GM19395 (cell line): ENCODE data around the gene THSD7B.
"Not testable (repeated sequence)": the region's sequence is repeated elsewhere in the genome, so short reads cannot be mapped to it uniquely, and the experiment has no call there.

Experiments
- ATAC-seq: cut with Tn5 transposase; IDR thresholded peaks from one replicate; pipeline ENCODE4 v1.9.1; 2021; ENCODE audit warnings: mild to moderate bottlenecking, moderate library complexity; ENCODE audit not compliant: unreplicated experiment

Gene THSD7B, protein sequence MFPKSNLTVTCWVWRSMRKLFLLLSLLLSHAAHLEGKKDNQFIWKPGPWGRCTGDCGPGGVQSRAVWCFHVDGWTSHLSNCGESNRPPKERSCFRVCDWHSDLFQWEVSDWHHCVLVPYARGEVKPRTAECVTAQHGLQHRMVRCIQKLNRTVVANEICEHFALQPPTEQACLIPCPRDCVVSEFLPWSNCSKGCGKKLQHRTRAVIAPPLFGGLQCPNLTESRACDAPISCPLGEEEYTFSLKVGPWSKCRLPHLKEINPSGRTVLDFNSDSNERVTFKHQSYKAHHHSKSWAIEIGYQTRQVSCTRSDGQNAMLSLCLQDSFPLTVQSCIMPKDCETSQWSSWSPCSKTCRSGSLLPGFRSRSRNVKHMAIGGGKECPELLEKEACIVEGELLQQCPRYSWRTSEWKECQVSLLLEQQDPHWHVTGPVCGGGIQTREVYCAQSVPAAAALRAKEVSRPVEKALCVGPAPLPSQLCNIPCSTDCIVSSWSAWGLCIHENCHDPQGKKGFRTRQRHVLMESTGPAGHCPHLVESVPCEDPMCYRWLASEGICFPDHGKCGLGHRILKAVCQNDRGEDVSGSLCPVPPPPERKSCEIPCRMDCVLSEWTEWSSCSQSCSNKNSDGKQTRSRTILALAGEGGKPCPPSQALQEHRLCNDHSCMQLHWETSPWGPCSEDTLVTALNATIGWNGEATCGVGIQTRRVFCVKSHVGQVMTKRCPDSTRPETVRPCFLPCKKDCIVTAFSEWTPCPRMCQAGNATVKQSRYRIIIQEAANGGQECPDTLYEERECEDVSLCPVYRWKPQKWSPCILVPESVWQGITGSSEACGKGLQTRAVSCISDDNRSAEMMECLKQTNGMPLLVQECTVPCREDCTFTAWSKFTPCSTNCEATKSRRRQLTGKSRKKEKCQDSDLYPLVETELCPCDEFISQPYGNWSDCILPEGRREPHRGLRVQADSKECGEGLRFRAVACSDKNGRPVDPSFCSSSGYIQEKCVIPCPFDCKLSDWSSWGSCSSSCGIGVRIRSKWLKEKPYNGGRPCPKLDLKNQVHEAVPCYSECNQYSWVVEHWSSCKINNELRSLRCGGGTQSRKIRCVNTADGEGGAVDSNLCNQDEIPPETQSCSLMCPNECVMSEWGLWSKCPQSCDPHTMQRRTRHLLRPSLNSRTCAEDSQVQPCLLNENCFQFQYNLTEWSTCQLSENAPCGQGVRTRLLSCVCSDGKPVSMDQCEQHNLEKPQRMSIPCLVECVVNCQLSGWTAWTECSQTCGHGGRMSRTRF (N-terminal part only)

DNA sequence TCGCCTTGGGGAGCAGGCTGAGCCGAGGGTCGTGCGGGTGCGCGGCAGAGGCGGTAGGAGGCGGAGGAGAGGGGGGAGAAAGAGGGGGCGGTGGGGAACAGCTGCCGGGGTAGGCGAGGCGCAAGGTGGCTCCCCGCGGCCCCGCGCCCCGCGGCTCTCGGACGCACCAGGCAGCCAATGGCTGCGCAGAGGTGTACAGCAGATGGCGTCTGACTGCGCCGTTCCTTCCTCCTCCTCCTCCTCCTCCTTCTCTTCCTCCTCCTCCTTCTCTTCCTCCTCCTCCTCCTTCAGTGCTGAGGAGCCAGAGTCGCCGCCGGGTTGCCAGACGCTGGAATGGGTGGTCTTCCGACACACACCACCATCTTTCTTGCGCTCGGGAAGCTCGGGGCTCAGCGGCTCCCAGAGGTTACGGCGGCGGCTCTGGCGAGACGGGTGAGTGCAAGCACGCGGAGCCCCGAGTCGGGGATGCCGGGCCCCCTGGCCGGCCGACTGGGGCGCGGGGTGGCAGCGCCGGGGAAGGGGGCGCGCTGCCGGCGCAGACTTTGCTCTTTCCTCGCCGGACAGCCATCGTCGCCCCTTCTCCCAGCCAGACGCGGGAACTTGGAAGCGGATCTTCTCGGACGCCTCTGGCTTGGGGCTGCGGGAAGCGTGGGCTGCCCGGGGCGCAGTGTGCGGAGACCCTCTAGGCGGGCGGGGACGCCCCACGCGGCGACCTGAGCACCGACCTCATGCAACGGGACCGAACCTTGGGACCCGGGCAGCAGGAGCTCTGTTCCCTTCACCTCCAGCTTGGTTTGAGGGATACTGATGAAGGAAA is at the start of gene THSD7B:
THSD7B (plus strand) TSS at position 290 of the 817 bp plus-strand sequence. CDS start 116,634 bp downstream, outside the sequence.
- no peak for ATAC-seq

DNA sequence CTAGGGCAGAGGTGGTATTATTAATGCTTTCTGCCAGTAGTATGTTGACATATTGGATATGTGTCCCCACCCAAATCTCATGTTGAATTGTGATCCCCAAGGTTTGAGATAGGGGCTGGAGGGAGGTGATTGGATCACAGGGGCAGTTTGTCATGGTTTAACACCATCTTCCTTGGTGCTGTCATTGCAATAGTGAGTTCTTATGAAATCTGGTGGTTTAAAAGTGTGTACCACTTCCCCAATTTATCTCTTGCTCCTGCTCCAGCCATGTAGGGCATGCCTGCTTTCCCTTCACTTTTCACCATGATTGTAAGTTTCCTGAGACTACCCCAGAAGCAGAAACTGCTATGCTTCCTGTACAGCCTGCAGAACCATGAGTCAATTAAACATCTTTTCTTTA is 47.1 kb upstream of the THSD7B start:
- no peak for ATAC-seq

DNA sequence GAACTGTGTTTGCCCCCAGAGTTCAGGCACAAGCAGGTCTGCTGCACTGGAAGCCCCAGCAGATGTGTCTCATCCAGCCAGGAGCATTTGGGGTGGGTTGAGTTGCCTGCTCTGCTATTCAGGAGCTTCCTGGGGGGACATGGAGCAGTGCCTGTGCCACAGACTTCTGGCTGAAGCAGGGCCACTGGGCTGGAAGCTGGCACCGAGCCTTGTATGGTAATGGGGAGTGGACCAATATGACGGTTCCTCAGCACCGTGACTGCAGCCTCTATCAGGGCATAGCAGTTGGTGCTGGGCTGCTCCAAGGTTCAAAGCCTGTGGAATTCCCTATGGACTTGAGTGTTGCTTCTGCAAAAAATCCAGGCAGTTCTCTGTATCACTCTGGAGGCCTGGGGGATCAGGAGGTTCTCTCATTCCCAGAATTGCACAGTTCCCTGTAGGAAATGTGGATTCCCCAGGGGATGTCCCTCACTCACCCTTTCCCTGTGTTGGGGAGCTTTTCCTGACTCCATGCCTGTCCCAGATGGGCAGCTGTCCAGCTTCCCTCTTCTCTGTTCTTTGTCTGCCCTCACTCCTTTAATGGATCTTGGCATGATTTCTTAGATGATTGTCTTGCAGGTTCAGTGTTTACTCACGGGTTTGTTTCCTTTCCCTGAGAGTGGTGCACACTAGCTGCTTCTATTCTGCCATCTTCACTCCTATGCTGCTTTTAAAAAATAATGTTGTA is 37.2 kb upstream of the THSD7B start:
- ATAC-seq: no peak

DNA sequence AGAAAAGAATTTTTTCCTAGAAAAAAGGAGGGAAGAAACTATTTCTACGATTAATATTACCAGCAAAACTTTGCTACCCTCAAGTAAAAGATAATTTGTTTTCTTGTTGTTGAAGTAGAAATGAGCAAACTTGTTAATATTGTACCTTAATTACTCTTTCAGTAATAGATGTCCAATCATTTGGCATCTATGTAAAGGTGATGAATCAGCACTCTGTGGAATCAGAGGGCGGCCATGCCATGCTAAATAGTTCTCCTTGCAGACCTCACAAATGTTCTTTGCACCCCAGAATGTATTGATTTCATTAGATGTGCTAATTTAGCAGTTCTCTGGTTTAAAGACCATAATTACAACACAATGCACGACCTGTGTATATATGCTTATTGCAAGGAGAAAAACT is 29.1 kb upstream of the THSD7B start:
- ATAC-seq: no peak

DNA sequence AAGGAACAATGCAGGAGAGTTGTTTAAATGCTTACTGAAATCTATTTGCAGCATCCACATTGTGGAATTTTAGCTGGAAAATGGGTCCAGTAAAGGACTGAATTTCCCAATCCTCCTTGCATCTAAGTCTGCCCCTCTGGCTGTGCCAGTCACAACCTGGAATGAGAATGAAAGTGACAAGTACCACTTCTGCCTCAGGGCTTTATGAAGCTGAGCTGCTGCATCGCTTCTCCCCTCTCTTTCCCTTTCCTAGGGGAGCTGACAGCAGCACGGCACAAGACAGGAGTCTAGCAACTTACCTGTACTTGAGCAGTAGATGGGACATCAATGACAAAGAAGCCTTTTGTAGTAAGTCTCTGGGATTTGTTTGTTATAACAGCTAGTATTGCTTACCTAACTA is 27.3 kb upstream of the THSD7B start:
- ATAC-seq: no peak

DNA sequence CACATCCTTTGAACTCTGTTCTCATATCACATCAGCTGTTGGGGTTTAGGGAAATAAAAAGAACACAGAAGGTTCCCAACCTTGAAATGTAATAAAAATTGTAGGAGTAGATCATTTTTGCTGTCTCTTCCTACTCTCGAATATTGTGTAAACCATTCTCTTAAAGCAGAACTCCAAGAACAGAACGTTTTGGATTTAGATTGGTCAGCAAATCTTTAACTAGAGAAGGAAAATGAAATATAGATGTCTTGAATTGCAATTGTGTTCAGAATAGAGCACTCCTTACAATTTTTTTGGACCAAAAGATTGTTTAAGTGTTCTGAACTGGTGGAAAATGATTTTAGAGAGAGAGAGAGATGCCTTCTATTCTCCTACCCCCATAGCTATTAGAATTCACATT is 23.9 kb upstream of the THSD7B start:
- ATAC-seq: no peak

DNA sequence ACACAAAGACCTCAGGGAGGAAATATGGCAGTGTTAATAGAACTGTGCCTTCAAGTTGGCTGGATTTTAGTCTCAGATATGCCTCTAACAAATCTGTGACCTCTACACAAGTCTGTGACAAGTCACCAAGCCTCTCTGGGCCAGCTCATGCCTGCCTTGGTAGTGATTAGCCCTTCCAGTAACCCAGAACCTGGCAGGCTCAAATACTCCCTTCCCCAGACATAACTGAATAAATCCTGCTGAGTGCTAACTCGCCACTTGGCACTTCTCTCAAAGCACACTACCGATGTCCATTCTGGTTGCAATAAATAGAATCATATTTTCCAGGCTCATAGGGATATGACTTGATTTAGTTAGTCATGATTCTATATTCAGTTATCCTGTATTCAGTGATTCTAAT is 15.3 kb upstream of the THSD7B start:
- no peak for ATAC-seq

DNA sequence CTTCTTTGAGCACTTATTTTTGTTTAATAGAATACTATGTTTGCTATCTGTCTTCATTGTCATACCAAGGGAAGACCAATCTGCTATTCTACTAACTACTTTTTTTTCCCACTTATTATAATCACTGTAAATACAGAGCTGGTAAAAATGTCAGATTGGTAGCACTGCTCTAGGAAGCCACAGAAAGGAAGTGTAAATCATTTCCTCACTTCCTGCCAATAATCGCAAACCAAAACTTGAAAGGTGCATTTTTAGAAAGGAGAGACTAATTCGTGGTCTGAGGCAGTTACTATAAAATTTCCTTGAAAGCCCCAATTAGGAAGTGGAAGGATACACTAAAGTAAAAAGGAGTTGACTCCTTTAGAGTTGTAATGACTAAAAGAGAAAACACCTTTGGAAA is 13.9 kb upstream of the THSD7B start:
- no peak for ATAC-seq

DNA sequence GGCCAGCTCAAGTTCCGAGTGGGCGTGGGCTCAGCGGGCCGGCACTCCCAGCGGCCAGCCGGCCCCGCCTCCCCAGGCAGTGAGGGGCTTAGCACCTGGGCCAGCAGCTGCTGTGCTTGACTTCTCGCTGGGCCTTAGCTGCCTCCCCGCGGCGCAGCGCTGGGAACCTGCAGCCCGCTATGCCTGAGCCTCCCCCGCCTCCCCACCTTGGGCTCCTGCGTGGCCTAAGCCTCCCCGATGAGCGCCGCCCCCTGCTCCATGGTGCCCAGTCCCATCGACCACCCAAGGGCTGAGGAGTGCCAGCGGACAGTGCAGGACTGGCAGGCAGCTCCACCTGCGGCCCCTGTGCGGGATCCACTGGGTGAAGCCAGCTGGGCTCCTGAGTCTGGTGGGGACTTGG is 6.8 kb upstream of the THSD7B start:
- not testable (repeated sequence) for ATAC-seq

DNA sequence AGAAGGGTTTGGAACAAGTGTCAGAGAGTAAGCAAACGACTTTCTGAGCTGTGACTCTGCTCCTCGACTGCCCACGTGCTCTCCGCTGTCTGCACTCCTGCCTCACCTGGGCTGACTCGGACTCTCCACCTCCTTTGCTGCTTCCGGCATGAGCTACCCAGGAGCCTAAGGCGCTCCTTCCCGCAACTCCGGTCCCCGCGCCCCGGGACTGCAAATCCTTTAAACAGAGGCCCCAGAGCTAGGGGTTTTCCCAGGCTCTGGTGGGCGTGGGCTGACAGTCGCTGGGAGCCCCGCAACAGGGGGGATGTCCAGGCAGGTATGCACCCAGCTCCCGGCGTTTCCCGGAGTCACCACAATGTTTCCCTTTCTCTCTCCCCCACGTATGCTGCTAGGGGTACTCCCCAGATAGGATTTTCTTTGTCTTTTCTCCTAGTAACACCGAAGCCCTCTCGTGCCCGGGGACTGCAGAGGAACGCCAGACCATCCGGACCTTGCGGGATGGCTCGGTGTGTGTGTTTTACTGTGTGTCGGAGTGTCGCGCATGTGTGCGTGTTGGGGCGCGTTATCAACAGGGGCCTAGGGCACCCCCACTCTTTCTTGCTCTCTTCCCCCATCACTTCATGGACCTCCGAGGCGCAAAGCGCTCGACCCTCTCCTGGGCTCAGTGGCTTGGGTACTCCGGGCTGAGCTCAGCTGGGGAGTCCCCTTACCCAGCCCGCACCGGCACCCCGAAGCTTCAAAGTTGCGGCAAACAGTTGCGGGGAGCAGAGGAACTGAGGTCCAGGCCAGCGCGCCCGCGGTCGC is 691 bp upstream of the THSD7B start:
- ATAC-seq: no peak

DNA sequence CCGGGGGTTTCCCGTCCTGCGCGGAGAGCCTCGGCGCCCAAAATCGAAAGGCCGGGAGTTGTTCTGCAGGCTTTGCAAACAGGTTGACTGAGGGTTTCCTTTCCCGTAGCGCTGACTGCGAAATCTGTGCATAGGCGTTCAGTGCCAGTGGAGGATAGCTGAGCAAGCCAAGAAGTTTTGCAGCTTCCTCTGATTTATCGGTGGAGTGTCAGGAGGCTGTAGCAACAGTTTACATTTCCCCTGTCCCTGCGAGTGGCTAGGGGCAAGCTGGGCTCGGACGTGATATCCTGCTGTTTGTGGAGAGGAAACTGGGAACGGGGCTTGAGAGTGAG is 694 bp downstream of the THSD7B start:
- no peak for ATAC-seq

DNA sequence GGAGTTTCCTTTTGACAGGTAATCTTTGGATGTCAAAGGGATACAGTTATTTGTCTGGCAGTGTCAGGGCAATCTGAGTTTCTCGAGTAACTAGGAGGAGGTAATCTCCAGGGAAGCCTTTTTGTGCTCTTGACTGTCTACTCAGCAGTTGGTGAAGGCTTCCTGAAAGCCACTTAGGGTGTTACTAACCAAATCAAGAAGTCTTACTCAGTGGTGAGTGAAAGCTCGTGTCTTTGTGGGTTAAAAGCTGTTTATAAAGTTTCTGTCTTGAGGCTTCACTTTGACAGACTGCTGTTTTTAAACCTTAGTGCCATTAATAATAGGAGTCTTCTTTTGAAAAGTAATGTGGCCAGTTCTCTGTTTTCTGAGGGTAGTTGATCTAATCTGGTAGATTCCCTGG is 1.7 kb downstream of the THSD7B start:
- no peak for ATAC-seq

DNA sequence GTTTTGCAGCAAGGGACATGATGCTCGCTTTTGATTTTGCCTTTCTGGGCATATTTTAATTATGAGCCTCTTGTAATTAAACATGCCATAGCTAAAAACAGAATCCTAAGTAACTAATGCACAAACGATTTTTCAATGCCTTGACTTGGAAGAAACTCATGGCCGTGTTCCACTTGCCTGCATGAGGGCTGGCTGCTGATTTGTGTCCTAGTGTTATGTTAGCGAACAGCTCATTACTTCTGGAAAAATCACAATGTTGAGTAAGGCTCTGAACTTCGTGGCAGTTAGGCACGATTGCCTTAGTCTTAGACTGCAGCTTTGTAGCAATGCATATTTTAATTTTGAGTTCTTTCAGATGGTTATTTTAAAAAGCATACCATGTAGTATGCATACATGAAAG is 4.5 kb downstream of the THSD7B start:
- no peak for ATAC-seq

DNA sequence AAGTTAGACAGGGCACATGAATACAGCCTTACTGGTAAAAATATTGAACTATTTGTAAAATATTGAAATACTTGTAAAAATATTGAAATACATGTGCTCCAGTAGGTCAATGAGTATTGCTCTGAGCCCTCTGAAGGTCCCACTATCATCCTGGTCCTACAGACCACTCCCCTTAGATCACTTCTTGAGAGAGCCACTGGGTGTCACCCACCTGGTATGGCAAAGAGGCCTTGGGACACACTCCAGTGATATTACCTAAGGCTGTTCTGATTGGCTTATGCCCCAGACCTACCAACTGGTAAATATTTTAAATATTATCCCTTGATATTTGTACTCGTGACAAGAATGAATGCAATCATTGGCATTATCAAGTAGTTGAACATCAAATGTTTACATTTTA is 5.0 kb downstream of the THSD7B start:
- no peak for ATAC-seq

DNA sequence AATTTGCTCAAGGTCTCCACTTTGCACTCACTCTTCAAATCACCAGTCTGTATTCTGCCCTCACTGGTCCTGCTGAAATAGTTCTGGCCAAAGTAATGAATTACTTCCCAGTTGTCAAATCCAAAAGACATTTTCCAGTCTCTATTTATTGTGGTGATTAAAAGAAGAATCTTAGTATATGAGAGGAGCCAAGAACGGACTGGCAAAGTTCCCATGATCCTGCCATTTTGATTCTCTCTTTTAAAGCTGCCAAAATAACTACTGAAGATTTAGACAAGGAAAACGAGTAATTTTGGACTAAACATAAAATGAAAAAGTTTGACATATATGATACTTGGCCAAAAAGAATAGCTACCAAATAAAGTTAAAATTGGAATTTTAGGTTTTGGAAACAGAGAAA is 12.0 kb downstream of the THSD7B start:
- no peak for ATAC-seq

DNA sequence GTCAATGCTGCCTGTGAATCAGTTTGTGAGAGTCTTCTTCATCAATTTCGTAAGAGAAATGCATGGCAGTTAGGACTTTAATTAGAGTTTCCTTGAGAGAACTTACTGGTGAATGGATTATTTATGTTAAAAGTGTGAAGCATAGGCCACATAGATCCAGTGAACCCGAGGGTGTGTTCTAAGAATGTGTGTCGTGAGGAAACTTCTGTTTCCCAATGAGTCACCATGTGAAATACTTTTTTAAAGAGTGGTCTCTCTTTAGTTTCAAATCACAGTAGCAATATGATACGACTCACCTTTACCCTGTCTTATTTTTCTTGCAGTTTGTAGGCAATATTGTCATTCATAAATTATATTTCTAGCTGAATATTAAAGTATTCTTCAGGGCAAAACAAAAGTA is 18.5 kb downstream of the THSD7B start:
- no peak for ATAC-seq

DNA sequence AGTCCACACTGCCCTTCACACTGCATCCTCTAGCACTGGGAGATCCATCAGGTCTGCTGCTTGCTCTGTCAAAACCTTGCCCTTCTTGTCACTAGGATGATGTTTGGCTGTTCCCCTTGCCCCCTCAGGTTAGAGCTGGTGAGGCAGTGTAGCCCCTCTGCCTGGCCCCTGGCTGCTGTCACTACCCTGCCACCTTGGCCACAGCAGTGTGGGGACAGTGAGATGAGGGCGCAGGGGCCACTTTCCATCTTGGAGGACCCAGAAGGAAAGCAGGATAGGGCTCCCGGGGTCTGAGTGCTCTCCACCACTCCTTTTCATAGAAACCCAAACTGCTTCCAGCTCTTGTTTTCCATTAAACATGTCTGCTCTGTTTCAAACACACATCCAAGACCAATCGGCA is 19.9 kb downstream of the THSD7B start:
- ATAC-seq: no peak

DNA sequence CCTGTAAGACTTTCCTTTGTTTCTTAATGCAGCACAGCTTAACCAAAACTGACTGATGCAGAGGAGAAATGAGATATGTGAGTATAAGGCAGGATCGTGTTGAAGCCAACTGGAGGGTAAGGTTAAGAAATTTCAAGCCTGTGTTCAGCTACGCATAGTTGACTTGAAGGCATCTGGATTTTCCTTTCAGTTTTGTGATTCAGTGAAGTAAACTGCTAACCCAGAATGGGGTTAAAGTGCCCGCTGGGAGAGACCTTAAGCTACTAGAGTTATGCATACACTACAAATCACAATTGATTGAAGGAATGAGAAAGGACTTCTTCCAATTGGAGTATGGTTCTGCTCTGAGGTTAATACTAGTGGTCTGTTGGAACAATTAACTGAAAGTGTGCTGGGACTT is 22.6 kb downstream of the THSD7B start:
- ATAC-seq: no peak

DNA sequence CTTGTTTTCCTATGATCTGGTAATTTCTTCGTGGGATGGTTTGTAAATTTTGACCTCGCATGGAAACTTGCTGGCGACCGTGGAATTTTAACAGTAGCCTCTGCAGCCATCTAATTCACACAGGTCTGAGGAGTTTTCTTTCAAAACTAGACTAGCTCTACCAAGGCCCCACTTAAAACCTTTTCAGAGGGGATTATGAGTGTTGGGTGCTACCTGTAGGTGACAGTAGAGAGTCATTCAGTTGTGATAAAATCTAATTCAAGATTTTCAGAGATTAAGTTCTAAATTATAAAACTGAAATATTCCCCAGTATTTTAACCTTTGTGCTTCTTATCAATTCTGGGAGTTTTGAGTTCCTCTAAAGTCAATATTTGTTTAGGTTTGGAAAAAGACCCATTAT is 31.0 kb downstream of the THSD7B start:
- ATAC-seq: no peak
